Measurements from ENCODE around the gene XPO1.

DNA sequence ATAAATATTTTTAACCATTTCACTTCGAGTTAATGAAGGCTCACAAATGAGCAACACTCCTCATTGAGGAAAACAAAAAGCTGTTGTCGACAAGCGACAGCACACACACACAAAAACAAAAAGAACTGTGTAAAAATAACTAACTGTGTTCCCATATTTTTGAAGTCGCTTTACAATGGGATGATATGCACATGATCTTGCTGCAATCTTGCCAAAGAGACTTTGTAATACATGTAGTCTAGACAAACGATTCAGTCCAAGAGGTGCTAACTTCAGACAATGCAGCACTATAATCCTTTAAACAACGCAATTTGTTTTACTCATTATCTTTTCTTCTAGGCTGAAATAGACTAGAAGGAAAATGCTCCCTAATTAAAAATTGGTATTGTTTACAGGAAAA lies 60.1 kb downstream of the XPO1 start:
- no peak for TF ChIP-seq POLR2A (IDR thresholded peaks at IDR 0.05)
- TF ChIP-seq, protein P1, sequence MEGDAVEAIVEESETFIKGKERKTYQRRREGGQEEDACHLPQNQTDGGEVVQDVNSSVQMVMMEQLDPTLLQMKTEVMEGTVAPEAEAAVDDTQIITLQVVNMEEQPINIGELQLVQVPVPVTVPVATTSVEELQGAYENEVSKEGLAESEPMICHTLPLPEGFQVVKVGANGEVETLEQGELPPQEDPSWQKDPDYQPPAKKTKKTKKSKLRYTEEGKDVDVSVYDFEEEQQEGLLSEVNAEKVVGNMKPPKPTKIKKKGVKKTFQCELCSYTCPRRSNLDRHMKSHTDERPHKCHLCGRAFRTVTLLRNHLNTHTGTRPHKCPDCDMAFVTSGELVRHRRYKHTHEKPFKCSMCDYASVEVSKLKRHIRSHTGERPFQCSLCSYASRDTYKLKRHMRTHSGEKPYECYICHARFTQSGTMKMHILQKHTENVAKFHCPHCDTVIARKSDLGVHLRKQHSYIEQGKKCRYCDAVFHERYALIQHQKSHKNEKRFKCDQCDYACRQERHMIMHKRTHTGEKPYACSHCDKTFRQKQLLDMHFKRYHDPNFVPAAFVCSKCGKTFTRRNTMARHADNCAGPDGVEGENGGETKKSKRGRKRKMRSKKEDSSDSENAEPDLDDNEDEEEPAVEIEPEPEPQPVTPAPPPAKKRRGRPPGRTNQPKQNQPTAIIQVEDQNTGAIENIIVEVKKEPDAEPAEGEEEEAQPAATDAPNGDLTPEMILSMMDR (IDR thresholded peaks at IDR 0.05), result no peak
